ENCODE data around the gene ARFIP1. TPM values are rescaled to one million over a fixed set of nuclear protein-coding genes. Genes with fewer than 3 reads are reported as not detected.

ARFIP1 gene
- total RNA-seq, 1 donor = 55.5 TPM

DNA sequence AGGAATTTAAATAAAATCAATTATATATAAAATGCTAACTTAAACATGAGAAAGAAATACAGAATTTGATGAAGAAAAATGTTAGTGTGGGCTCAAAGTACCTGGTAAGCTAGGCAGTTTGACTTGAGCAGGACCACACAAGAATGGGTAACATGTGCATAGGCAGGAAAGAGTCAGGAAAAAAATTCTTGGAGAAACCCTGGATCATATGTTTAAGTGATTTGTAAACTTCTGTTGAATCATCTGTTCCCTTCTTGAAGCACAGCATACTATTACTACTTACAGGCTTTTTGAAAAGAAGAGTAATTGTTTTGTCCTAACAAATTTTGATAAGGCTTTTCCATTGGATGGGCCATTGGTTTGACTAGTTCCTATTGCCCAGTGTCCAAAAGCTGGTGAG is 118.9 kb downstream of the ARFIP1 start:
- TF ChIP-seq CTCF (IDR thresholded peaks at IDR 0.05; ENCODE audit: insufficient read depth, low read length) = no peak
- DNase-seq (ENCODE audit: low read depth) = no peak
- no peak overlapping the region for H3K4me3 ChIP-seq (ENCODE audit: low read depth, low read length)

DNA sequence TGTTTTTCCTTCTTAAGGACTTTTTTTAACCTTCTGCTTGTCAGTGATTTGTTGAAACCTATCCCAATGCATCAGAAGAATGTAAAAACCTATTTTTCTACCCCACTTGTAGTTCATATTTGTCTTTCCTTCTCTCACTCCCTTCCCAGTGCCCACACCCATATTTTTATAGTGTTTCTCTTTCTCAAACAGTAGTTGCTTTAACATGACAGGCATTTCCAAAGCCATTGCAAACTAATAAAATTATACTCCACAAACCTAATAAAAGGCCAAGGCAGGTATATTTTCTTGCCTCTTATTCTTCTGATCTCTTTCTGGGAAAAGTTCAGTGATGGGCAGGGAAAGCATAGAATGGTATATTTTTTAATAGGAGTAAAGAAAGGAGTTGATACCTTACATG is 120.6 kb downstream of the ARFIP1 start:
- no peak overlapping the region for H3K4me3 ChIP-seq (ENCODE audit: low read depth, low read length)
- no peak for TF ChIP-seq CTCF (IDR thresholded peaks at IDR 0.05; ENCODE audit: insufficient read depth, low read length)
- no peak for DNase-seq (ENCODE audit: low read depth)

- TF ChIP-seq CTCF (IDR thresholded peaks at IDR 0.05; ENCODE audit: insufficient read depth, low read length) = no peak
- no peak for DNase-seq (ENCODE audit: low read depth)
- no peak overlapping the region for H3K4me3 ChIP-seq (ENCODE audit: low read depth, low read length)
These were observed 121.5 kb downstream of the ARFIP1 start for GRCh38 chr4:152901205-152901604.

- no peak for TF ChIP-seq CTCF (IDR thresholded peaks at IDR 0.05; ENCODE audit: insufficient read depth, low read length)
- DNase-seq (ENCODE audit: low read depth) = no peak
- H3K4me3 ChIP-seq (ENCODE audit: low read depth, low read length) = no peak overlapping the region
These were observed 123.9 kb downstream of the ARFIP1 start for GRCh38 chr4:152903658-152904057.

DNA sequence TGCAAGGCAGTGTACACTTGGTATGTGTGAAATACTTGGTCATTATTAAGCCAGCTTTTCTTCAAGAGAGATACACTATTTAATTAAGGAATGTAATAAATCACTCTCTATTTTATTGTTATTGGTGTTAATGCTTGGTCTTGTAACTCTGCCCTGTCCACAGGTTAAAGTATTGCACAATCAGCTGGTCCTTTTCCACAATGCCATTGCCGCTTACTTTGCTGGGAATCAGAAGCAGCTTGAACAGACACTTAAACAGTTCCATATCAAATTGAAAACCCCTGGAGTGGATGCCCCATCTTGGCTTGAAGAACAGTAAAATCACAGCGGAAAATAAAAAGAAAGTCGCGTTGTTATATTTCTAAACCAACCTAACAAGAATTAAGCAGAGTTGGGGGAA is 130.1 kb downstream of the ARFIP1 start:
- DNase-seq (ENCODE audit: low read depth) = no peak
- TF ChIP-seq CTCF (IDR thresholded peaks at IDR 0.05; ENCODE audit: insufficient read depth, low read length) = no peak
- H3K4me3 ChIP-seq (ENCODE audit: low read depth, low read length) = no peak overlapping the region

DNA sequence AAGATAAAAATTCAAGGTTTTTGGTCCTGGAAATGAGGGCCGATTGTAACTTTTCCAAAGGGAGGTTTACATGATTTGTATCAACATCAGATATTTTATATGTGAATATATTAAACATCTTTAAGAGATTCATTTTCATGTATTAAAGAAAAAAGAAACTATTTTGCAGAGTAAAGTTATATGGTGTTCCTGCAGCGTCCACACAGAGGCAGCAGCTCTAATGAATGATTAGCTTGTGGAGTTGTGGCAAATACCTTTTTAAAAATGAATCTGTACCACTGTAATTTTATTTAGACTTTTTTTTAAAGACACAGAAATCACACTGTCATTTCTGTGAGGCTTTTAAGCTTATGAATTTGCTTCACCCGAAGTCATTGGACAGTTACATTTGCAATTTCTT is 130.8 kb downstream of the ARFIP1 start:
- TF ChIP-seq CTCF (IDR thresholded peaks at IDR 0.05; ENCODE audit: insufficient read depth, low read length) = no peak
- H3K4me3 ChIP-seq (ENCODE audit: low read depth, low read length) = no peak overlapping the region
- DNase-seq (ENCODE audit: low read depth) = no peak

Data from fibroblast of the aortic adventitia (primary cell).